ENCODE data around the gene ITGB5.
"Not testable (repeated sequence)": the region's sequence is repeated elsewhere in the genome, so short reads cannot be mapped to it uniquely, and the experiment has no call there.

The ITGB5 gene

DNA sequence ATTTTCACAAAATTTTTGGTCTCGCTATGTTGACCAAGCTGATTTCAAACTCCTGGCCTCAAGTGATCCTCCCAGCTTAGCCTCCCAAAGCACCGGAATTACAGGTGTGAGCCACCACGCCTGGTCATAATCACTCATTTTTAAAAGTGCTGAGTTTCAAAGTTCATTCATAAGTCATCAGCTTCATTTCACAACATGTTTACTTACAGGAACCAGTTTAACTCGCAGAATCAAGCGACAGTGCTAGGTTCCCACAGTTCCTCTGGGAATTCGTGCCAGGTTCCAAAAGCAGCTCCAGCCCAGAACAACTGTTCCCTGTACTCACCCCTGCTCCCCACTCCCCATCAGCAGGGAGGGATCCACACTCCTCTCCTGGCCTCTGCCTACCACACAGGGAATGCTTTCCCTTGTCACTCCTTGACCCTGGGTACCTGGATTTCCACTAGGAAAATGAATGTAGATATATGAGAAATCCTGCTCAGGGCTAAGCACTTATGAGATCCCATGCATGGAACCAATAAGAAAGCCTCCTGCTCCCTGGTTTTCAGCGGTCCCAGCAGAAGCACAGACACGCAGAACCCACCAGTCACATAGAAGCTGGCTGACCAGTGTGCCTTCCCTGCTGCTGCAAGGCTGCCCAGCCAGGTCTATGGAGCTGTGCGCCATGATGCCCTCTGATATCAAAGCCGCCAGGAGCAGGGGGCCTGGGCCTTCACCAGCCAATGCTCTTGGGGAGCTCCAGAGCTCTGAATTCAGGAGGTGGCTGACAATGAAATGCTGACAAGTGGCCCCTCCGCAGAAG lies 72.3 kb downstream of the ITGB5 start:
- DNase-seq (ENCODE audit: low read depth) = no peak

- no peak for DNase-seq (ENCODE audit: low read depth)
These were observed 73.6 kb downstream of the ITGB5 start for GRCh38 chr3:124813541-124813940.

DNA sequence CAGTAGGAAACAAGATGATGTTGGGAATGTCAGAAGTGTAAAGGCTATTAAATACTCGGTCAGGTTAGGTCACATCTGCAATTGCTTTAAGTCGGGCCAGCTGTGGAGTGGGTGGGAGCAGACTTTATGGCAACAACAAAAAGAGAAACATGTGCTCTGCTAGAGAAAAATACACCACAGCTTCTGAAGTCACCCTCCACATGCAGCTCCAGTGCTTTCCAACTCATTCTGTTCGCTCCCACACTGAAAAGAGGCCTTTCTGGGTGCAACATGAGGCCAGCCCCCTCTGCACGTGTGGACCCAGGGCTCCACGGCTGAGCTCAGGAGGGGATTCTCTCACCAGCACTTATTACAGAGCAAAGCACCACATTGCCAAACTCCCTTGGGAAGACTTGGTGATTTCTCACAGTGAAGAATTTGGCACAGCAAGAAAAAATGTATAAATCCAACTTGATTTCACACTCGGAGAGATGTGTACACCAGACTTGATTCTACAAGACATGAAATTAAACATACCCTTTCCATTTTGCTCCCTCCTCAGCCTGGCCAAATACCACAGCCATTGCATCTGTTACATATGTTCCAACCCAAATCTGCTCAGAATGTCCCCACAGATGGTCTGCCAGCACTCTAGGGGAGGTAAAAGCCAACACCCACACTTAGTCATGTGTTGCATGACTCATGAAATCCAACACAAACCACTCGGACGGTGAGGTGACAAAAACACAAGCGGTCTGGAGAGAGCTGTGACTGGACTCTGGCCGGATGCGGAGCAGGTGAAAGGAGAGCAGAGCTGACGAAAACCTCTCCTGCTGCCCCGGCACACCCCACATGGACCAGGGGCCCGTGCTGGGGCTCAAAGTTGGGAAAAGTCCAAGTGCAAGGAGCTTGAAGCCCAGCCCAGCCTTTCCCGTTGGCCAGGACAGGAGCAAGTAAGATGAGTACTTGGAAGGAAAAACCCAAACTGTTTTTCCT lies 74.6 kb downstream of the ITGB5 start:
- DNase-seq (ENCODE audit: low read depth) = no peak

GRCh38 chr3:124811436-124811835 lies 75.7 kb downstream of the ITGB5 start:
- DNase-seq (ENCODE audit: low read depth) = no peak

DNA sequence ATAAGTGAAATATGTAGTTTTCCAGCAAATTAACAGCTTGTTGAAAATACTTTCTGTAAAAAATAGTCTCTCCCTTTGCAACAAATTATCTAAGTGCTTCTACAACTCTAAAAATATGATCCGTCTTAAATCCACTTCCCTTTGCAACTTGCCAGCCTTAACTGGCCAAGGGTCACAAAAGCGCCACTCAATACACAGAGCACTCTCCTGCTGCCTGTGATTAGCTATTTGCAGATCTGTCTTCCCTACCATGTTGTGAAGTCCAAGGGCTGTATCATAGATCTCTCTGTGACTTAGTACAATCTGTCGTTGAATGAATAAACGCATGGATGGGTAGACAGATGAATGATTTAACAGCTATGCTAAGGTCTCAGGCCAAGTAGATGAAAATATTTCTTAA lies 76.2 kb downstream of the ITGB5 start:
- no peak for DNase-seq (ENCODE audit: low read depth)

GRCh38 chr3:124809039-124809438 lies 78.1 kb downstream of the ITGB5 start:
- no peak for DNase-seq (ENCODE audit: low read depth)

DNA sequence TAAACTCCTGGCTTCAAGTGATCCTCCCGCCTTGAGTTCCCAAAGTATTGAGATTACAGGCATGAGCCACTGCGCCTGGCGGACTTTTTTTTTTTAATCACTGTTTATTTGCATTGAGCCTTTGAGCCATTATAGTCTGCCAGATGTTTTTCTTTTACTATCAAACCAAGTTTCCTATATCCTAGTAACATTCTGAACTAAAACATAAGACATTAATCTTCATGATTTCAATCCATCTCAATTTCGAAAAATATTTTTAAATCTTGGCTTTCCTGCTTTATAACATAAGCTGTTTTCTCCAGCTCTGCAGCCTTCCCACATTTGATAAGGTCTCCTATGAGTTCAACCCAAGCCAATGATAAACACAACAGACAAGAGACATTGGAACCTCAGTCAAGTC lies 81.5 kb downstream of the ITGB5 start:
- DNase-seq (ENCODE audit: low read depth) = no peak

DNA sequence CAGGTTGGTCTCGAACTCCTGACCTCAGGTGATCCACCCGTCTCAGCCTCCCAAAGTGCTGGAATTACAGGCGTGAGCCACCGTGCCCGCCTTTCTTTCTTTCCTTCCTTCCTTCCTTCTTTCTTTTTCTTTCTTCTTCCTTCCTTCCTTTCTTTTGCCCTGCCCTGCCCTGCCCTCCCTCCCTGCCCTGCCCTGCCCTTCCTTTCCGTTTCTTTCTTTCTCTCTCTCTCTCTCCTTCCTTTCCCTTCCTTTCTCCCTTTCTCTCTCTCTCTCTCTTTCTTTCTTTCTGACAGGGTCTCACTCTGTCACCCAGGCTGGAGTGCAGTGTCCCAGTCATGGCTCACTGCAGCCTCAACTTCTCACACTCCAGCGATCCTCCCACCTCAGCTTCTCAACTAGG lies 82.3 kb downstream of the ITGB5 start:
- no peak for DNase-seq (ENCODE audit: low read depth)

DNA sequence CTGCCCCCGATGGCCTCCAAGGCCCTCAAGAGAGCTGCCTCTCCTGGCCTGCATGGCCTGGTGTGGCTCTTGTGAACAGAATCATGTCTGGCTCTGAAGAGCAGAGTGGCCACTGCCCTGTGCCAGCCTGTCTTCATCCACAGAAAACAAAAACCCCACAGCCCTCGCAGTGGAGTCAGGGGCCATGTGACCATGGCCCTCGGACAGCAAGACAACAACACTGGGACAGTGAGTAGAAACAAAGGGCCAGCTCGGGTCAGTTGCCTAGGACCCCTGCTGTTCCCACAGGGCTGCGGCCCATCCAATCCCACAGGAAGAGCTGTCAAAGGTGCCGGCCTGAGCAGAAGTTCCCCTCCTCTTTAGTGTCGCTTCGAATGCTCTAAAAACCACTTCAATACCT lies 84.5 kb downstream of the ITGB5 start:
- DNase-seq (ENCODE audit: low read depth) = no peak

DNA sequence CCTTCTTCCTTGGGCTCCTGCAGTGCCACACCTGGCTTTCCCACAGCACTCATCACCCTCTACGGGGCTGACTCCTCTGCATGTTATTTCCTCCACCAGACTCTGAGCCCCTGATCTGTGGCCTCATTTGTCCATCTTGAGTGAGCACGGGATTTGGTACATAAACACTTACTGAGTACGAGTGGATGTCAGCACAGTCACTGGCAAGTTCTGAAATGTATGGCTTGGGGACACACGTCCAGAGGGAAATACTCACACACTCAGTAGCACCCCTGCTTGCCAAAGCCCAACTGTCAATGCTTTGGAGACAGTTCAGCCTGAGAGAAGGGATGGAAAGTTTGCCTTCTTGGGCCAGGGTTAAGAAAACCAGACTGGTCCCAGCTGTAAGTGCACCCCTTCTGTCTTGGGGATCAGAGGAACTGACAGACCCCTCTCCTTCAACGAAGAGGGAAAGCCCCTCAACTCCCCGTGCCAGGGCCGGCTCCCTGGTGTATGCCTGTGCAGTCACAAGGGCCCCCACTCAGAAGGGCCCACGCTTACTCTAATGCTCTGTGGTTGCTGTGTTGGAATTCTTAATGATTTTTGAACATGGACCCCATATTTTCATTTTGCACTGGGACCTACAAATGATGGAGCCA lies 85.0 kb downstream of the ITGB5 start:
- no peak for DNase-seq (ENCODE audit: low read depth)

DNA sequence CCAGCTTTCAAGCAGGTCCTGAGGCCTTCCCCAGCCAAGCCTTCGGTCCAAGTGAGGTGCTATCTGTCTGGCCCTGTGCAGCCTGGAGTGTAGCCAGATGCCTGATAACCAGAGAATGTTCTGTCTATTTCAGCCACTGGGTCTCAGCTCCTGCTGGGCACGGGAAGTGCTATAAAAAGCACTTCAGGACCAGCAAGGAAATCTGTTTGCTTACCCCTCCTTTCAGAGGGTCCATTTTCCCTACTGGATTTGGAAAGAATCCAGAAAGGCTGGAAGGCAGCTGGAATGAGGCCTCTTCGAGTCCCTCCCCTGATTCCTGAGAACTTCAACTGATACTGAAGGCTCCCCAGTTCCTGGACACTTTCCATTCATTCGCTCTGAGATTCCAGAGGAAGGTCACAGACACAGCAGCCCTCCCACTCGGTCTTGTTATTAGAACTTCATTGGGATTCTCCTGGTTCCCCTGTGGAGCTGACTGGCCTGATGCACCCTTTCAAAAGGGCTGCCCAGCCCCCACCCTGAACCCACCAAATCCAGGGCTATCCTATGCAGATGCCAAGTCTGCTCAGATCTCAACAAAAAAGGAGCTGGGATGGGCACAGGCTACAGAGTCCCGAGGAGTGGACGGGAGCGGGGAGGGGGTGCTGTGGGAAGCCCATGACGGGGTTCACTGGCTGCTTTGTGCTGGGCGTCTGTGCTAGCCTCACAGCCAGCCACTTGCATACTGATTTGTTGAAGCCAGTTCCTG lies 86.5 kb downstream of the ITGB5 start:
- no peak for DNase-seq (ENCODE audit: low read depth)

DNA sequence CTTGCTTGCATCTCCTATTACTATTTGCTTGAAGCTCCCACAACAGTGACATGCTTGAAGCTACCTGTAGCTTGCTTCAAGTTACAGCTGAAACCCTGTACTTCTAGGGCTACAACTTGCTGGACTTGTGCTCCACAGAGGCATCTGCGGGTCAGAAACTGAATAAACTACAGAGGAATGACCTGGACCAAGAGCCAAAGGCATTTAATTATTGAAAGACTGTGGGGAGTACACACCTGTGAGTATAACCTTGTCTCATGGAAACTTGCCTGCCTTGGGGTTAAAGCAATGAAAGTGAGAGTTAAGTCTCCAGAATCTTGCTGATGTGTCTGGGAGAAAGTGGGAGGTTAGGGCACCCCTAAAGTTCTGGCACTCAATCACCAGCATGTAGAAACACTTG lies 87.1 kb downstream of the ITGB5 start:
- DNase-seq (ENCODE audit: low read depth) = no peak

DNA sequence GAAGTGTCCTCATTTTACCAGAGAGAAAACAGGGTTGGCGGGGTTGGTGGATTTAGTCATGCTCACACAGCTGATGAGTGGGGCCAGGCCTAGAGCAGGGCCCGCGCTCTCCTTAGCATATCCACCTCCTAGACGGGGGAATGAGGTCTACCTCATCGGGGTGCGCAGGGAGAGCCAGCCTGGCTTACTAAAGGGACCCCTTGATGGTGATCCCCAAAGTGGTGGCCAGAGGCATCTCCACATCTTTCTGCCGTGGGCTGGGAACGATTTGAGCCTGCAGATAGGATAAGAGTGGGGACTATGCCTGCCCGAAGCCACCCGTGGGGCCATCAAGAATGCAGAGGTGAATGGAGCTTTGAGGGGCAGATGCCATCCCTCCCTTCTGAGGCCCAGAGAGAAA lies 87.5 kb downstream of the ITGB5 start:
- no peak for DNase-seq (ENCODE audit: low read depth)

GRCh38 chr3:124797426-124797945 lies 89.7 kb downstream of the ITGB5 start:
- no peak for DNase-seq (ENCODE audit: low read depth)

GRCh38 chr3:124796477-124796876 lies 90.7 kb downstream of the ITGB5 start:
- DNase-seq (ENCODE audit: low read depth) = no peak

GRCh38 chr3:124793054-124793739 lies 94.0 kb downstream of the ITGB5 start:
- no peak for DNase-seq (ENCODE audit: low read depth)

GRCh38 chr3:124792341-124793040 lies 94.7 kb downstream of the ITGB5 start:
- DNase-seq (ENCODE audit: low read depth) = no peak

DNA sequence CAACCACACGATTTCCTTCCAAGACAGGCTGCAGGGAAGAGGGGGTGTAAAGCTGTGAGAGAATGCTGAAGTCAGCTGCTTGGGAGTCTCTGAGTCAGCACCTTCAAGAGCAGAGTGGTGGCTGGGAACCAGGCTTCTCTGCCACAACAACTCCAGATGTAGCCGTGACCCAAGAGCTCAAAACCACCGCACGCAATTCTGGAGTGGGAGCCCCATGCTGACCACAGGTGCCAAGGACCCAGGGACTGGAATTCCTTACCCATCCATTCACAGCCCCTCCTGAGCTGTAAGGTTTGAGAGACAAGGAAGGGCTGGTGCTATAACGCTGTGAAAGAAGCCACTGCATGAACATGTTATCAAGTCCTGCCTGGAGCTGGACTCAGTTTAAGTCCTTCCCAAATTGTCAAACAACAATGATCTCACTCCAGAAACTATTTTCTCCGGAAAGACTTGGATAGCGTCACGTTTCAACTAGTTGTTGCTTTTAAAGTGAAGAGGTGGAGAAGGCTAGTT lies 95.5 kb downstream of the ITGB5 start:
- no peak for DNase-seq (ENCODE audit: low read depth)

- no peak for DNase-seq (ENCODE audit: low read depth)
These were observed 96.0 kb downstream of the ITGB5 start for GRCh38 chr3:124791142-124791541.

DNA sequence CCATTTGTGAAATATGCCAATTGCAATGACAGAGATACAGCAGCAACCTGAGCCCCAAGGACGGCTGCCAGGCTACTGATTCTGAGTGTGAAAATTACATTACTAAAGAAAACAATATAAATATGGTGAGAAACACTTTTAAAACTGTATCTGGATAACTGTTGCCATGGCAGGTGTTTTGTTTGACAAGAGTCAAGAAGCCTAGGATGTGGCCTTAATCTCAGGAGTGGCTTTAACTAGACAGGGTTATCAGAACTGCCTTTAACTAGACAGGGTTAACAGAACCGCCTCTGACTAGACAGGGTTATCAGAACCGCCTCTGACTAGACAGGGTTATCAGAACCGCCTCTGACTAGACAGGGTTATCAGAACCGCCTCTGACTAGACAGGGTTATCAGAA lies 98.1 kb downstream of the ITGB5 start:
- not testable (repeated sequence) for DNase-seq (ENCODE audit: low read depth)

All from stimulated activated CD8-positive, alpha-beta memory T cell treated with anti-CD3 and anti-CD28 coated beads, Interleukin-7, amount 100 ng/mL, for 24 hours (primary cell).